Tibial artery (tissue), 4 donors: Measurements from ENCODE around the gene FXN.

Experiments
- DNase-seq, 2 donors: peaks; one replicate each; pipeline ENCODE4 v3.0.0-alpha.2; 2019
- H3K27ac ChIP-seq, 2 donors: fragments of 200-600 bp; sonication (generic) in 1 of 2; 1 replicate in 1 of 2; 2 replicates in 1 of 2; pipeline ENCODE4 v1.5.1; 2018 to 2019; ENCODE audit warnings: mild to moderate bottlenecking in 1 of 2
- H3K27me3 ChIP-seq, 2 donors: fragments of 200-600 bp; sonication (generic) in 1 of 2; one replicate each; pipeline versions ENCODE4 v1.5.1 to v1.6.0; 2016 to 2019
- H3K36me3 ChIP-seq, 3 donors: fragments of 200-600 bp; sonication (generic) in 2 of 3; one replicate each; pipeline ENCODE4 v1.5.1; 2016 to 2019; ENCODE audit warnings: mild to moderate bottlenecking in 2 of 3
- H3K4me1 ChIP-seq, 4 donors: fragments of 200-600 bp; sonication (generic) in 2 of 4; 1 replicate in 3 of 4; 2 replicates in 1 of 4; pipeline ENCODE4 v1.5.1; 2016 to 2019
- H3K4me3 ChIP-seq, 2 donors: fragments of 200-600 bp; sonication (generic) in 1 of 2; 1 replicate in 1 of 2; 2 replicates in 1 of 2; pipeline ENCODE4 v1.5.1; 2018 to 2019; ENCODE audit warnings: mild to moderate bottlenecking in 2 of 2
- H3K9me3 ChIP-seq, 3 donors: fragments of 200-600 bp; sonication (generic) in 1 of 3; one replicate each; pipeline ENCODE4 v1.5.1; 2016 to 2019
- CTCF ChIP-seq, 2 experiments: fragments of 200-600 bp in 1 of 2; fragments of 450-650 bp in 1 of 2; IDR thresholded peaks; one replicate each; pipeline ENCODE4 v1.5.1; 2017 to 2019; ENCODE audit warnings: antibody characterized with exemption in 2 of 2, mild to moderate bottlenecking in 1 of 2, moderate library complexity in 1 of 2
- intact Hi-C: fragments of 100-400 bp; cut with DNase I; formaldehyde crosslinking; loops from one replicate; pipeline ENCODE4 v1.15.0; 2023; ENCODE audit warnings: low total_unique reads

Gene FXN

GRCh38 chr9:68998385-68998784 lies 37.2 kb upstream of the FXN start:
- Histone ChIP-seq H3K27me3 (no peaks in the 10 kb centered on the region), H3K9me3 (no peaks in the 10 kb centered on the region), H3K36me3 (no peaks in the 10 kb centered on the region), H3K4me1 (peaks cover 0 to 8% (median 0%) of the 10 kb centered on the region in 4 donors), H3K27ac (no peak overlapping the region), H3K4me3 (no peak overlapping the region)
- no peak for DNase-seq
- intact Hi-C loops: no loop called here
- TF ChIP-seq CTCF (IDR thresholded peaks at IDR 0.05): no peak

- no peaks in the 10 kb centered on the region for H3K36me3 ChIP-seq
- no peak for TF ChIP-seq CTCF (IDR thresholded peaks at IDR 0.05)
- no peak overlapping the region for H3K27ac ChIP-seq
- H3K4me3 ChIP-seq: no peak overlapping the region
- peaks cover 0 to 8% (median 0%) of the 10 kb centered on the region in 4 donors for H3K4me1 ChIP-seq
- no peaks in the 10 kb centered on the region for H3K9me3 ChIP-seq
- H3K27me3 ChIP-seq: no peaks in the 10 kb centered on the region
- intact Hi-C loops: no loop called here
- no peak for DNase-seq
Measured at GRCh38 chr9:68998812-68999211, 36.7 kb upstream of the FXN start.

- peak in 1 of 2 donors; percentile 63 for DNase-seq
- no peaks in the 10 kb centered on the region for H3K36me3 ChIP-seq
- peak; percentile 59 to 70 for TF ChIP-seq CTCF (IDR thresholded peaks at IDR 0.05)
Measured at GRCh38 chr9:68999393-69000105, 36.0 kb upstream of the FXN start.

GRCh38 chr9:69001921-69002320 lies 33.6 kb upstream of the FXN start:
- no peak overlapping the region for H3K27ac ChIP-seq
- TF ChIP-seq CTCF (IDR thresholded peaks at IDR 0.05): no peak
- no peak overlapping the region for H3K4me3 ChIP-seq
- intact Hi-C loops: no loop called here
- no peak for DNase-seq
- peaks cover 0 to 16% (median 2%) of the 10 kb centered on the region in 4 donors for H3K4me1 ChIP-seq
- no peaks in the 10 kb centered on the region for H3K27me3 ChIP-seq
- no peaks in the 10 kb centered on the region for H3K36me3 ChIP-seq
- no peaks in the 10 kb centered on the region for H3K9me3 ChIP-seq

More at GRCh38 chr9:68999393-69000105, 36.0 kb upstream of the FXN start:
- Histone ChIP-seq H3K27ac (no peak overlapping the region), H3K9me3 (no peaks in the 10 kb centered on the region), H3K27me3 (no peaks in the 10 kb centered on the region), H3K4me3 (no peak overlapping the region), H3K4me1 (peaks cover 0 to 11% (median 2%) of the 10 kb centered on the region in 4 donors)
- intact Hi-C loops: no loop called here

- Histone ChIP-seq H3K27me3 (no peaks in the 10 kb centered on the region), H3K4me3 (no peak overlapping the region), H3K27ac (no peak overlapping the region), H3K4me1 (peaks cover 0 to 16% (median 2%) of the 10 kb centered on the region in 4 donors), H3K9me3 (no peaks in the 10 kb centered on the region), H3K36me3 (no peaks in the 10 kb centered on the region)
- intact Hi-C loops: no loop called here
- no peak for DNase-seq
- TF ChIP-seq CTCF (IDR thresholded peaks at IDR 0.05): no peak
Measured at GRCh38 chr9:69003051-69003450, 32.5 kb upstream of the FXN start.
